Mammary epithelial cell (primary cell): ENCODE data around the gene TBX2.

Experiments used
- CTCF ChIP-seq, 2 donors: IDR thresholded peaks in 1 of 2; conservative IDR thresholded peaks in 1 of 2; 2 replicates each; pipeline ENCODE4 v1.5.1; 2011 to 2012; ENCODE audit warnings: inconsistent platforms in 2 of 2, low read length in 2 of 2, mild to moderate bottlenecking in 2 of 2, control low read depth in 1 of 2, low read depth in 1 of 2; ENCODE audit not compliant: insufficient read depth in 1 of 2; ENCODE audit errors: extremely low read depth in 1 of 2
- EZH2 ChIP-seq: IDR thresholded peaks from 2 replicates; pipeline ENCODE4 v1.6.1; 2012; ENCODE audit warnings: low read length, inconsistent platforms, borderline replicate concordance

GRCh38 chr17:61409301-61410112, 9.9 kb downstream of the TBX2 start:
- TF ChIP-seq CTCF (conservative IDR thresholded peaks at IDR 0.05 in 1 of 2, IDR thresholded peaks at IDR 0.05 in 1 of 2; ENCODE audit: extremely low read depth in 1 of 2, insufficient read depth in 1 of 2, low read depth in 1 of 2, low read length in 2 of 2) (peak; percentile 38 to 60), EZH2 (no peak)
